Chondrocyte (in vitro differentiated cells): ENCODE data around the gene RHOD. TPM values are rescaled to one million over a fixed set of nuclear protein-coding genes. Genes with fewer than 3 reads are reported as not detected.

Experiments
- DNase-seq: peaks from one replicate; pipeline ENCODE4 v3.0.0; 2021; ENCODE audit warnings: mixed read lengths, low spot score
- H3K27ac Mint-ChIP-seq: one replicate; pipeline ENCODE4 v1.8.0; 2021; ENCODE audit warnings: mild to moderate bottlenecking, moderate library complexity, mixed read lengths; ENCODE audit not compliant: unreplicated experiment
- H3K27me3 Mint-ChIP-seq: 2 replicates; pipeline ENCODE4 v1.8.0; 2021; ENCODE audit warnings: low read depth, mixed read lengths
- H3K36me3 Mint-ChIP-seq: 2 replicates; pipeline ENCODE4 v1.8.0; 2021; ENCODE audit warnings: low read depth, mixed read lengths
- H3K4me1 Mint-ChIP-seq: 2 replicates; pipeline ENCODE4 v1.8.0; 2021; ENCODE audit warnings: low read depth, mild to moderate bottlenecking, mixed read lengths
- H3K4me3 Mint-ChIP-seq: one replicate; pipeline ENCODE4 v1.8.0; 2021; ENCODE audit warnings: mild to moderate bottlenecking, moderate library complexity, mixed read lengths; ENCODE audit not compliant: unreplicated experiment
- H3K9me3 Mint-ChIP-seq: 2 replicates; pipeline ENCODE4 v1.8.0; 2021; ENCODE audit warnings: low read depth, mixed read lengths
- total RNA-seq: library from RNA; stranded (reverse); gene quantifications from 3 replicates; pipeline ENCODE4 v1.2.1, GENCODE V29; 2021
- TF ChIP-seq, protein P1 (sequence below): fragments of 200-600 bp; sonication (generic); IDR thresholded peaks from 2 replicates; pipeline ENCODE4 v1.5.0; 2021; ENCODE audit warnings: antibody characterized with exemption, mild to moderate bottlenecking, moderate library complexity

The RHOD gene
- total RNA-seq, 1 donor from 2014 or later: 26.0 TPM

DNA sequence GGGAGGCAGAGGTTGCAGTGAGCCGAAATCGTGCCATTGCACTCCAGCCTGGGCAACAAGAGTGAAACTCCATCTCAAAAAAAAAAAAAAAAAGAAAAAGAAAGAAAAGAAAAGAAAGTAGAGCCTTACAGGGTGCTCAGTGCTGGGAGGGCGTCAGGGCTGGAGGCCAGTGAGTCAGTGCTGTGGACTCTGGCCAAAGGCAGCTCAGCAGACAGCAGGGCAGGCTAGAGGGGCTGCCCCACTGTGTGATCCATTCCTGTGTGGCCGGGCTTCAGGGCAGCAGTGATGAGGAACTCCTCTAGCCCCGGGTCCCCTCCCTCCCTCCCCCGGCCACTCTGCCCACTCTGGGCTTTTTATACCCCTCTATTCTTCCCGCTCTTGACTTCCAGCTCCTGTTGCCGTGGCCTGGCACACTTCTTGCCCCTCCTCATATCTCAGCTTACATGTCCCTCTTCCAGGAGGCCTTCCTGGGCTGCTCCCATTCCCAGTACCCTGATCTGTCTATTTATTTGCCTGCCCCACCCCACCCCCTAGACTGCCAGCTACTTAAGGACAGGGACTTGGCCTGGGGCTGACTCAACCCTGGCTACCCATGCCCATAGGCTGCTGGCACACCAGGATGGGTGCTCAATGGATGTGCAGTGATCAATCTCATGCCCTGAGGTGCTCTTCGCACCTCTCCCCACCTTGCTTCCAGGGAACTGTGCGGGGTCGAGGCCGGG is 23.7 kb upstream of the RHOD start:
- DNase-seq: no peak
- H3K27ac Mint-ChIP-seq: peak overlapping the region; percentile 98
- no peaks in the 10 kb centered on the region for H3K36me3 Mint-ChIP-seq
- H3K4me3 Mint-ChIP-seq: no peak overlapping the region
- H3K9me3 Mint-ChIP-seq: no peaks in the 10 kb centered on the region
- TF ChIP-seq, protein P1, sequence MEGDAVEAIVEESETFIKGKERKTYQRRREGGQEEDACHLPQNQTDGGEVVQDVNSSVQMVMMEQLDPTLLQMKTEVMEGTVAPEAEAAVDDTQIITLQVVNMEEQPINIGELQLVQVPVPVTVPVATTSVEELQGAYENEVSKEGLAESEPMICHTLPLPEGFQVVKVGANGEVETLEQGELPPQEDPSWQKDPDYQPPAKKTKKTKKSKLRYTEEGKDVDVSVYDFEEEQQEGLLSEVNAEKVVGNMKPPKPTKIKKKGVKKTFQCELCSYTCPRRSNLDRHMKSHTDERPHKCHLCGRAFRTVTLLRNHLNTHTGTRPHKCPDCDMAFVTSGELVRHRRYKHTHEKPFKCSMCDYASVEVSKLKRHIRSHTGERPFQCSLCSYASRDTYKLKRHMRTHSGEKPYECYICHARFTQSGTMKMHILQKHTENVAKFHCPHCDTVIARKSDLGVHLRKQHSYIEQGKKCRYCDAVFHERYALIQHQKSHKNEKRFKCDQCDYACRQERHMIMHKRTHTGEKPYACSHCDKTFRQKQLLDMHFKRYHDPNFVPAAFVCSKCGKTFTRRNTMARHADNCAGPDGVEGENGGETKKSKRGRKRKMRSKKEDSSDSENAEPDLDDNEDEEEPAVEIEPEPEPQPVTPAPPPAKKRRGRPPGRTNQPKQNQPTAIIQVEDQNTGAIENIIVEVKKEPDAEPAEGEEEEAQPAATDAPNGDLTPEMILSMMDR: no peak
- no peaks in the 10 kb centered on the region for H3K27me3 Mint-ChIP-seq
- H3K4me1 Mint-ChIP-seq: peaks cover 62% of the 10 kb centered on the region

GRCh38 chr11:67033661-67034166 is 22.9 kb upstream of the RHOD start:
- no peaks in the 10 kb centered on the region for H3K36me3 Mint-ChIP-seq
- H3K9me3 Mint-ChIP-seq: no peaks in the 10 kb centered on the region
- DNase-seq: no peak
- H3K4me1 Mint-ChIP-seq: peaks cover 60% of the 10 kb centered on the region
- TF ChIP-seq, protein P1: no peak
- H3K4me3 Mint-ChIP-seq: no peak overlapping the region
- H3K27me3 Mint-ChIP-seq: no peaks in the 10 kb centered on the region
- H3K27ac Mint-ChIP-seq: peak overlapping the region; percentile 98

GRCh38 chr11:67034350-67034749 is 22.3 kb upstream of the RHOD start:
- Mint-ChIP-seq H3K4me3 (no peak overlapping the region), H3K4me1 (peaks cover 57% of the 10 kb centered on the region), H3K27ac (peak overlapping the region; percentile 98), H3K27me3 (no peaks in the 10 kb centered on the region), H3K9me3 (no peaks in the 10 kb centered on the region), H3K36me3 (no peaks in the 10 kb centered on the region)
- TF ChIP-seq, protein P1: no peak
- no peak for DNase-seq

DNA sequence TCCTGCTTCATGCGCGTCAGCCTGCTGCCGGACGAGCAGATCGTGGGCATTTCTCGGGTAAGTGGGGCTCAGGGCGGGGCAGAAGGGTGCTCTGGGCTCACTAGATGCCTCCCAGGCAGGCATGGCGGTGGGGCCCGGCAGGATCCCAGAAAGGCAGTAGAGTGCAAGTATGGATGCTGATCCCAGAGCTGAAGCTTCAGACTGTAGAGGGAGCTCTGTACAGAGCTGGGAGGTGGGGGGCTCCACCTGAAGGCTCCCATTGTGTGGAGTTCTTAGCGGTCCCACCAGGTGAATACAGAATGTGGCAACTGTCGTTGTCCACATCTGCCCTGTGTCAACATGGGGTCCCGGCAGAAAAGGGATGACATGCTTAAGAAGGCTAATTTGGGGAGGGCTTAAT is 16.5 kb upstream of the RHOD start:
- no peak overlapping the region for H3K27ac Mint-ChIP-seq
- no peaks in the 10 kb centered on the region for H3K27me3 Mint-ChIP-seq
- H3K4me3 Mint-ChIP-seq: no peak overlapping the region
- no peaks in the 10 kb centered on the region for H3K36me3 Mint-ChIP-seq
- TF ChIP-seq, protein P1: no peak
- DNase-seq: no peak
- peaks cover 28% of the 10 kb centered on the region for H3K4me1 Mint-ChIP-seq
- H3K9me3 Mint-ChIP-seq: no peaks in the 10 kb centered on the region

- DNase-seq: no peak
- no peak overlapping the region for H3K27ac Mint-ChIP-seq
- H3K36me3 Mint-ChIP-seq: peaks cover 3% of the 10 kb centered on the region
- TF ChIP-seq, protein P1: no peak
- H3K9me3 Mint-ChIP-seq: no peaks in the 10 kb centered on the region
- H3K4me3 Mint-ChIP-seq: no peak overlapping the region
- no peaks in the 10 kb centered on the region for H3K27me3 Mint-ChIP-seq
- H3K4me1 Mint-ChIP-seq: peaks cover 28% of the 10 kb centered on the region
These were observed 15.0 kb upstream of the RHOD start for GRCh38 chr11:67041602-67042001.
